HUES6 (cell line): ENCODE results near the gene SLC26A4.

Experiments
- H3K27ac ChIP-seq: 2 replicates; pipeline ENCODE4 v1.7.0; 2013; ENCODE audit warnings: low read depth, mild to moderate bottlenecking, low read length, inconsistent platforms
- H3K27me3 ChIP-seq: 2 replicates; pipeline ENCODE4 v1.6.1; 2013; ENCODE audit warnings: low read length; ENCODE audit not compliant: control insufficient read depth, insufficient read depth
- H3K36me3 ChIP-seq: 2 replicates; pipeline ENCODE4 v1.6.1; 2013; ENCODE audit warnings: low read length; ENCODE audit not compliant: control insufficient read depth, insufficient read depth
- H3K4me1 ChIP-seq: 2 replicates; pipeline ENCODE4 v1.6.1; 2013; ENCODE audit warnings: low read length; ENCODE audit not compliant: control insufficient read depth, insufficient read depth
- H3K4me3 ChIP-seq: 2 replicates; pipeline ENCODE4 v1.5.1; 2013; ENCODE audit warnings: low read depth, low read length
- H3K9ac ChIP-seq: one replicate; pipeline ENCODE4 v1.6.1; 2013; ENCODE audit warnings: mild to moderate bottlenecking, low read length
- H3K9me3 ChIP-seq: 2 replicates; pipeline ENCODE4 v1.6.1; 2013; ENCODE audit warnings: low read depth, low read length; ENCODE audit not compliant: control insufficient read depth, insufficient read depth

Gene SLC26A4

DNA sequence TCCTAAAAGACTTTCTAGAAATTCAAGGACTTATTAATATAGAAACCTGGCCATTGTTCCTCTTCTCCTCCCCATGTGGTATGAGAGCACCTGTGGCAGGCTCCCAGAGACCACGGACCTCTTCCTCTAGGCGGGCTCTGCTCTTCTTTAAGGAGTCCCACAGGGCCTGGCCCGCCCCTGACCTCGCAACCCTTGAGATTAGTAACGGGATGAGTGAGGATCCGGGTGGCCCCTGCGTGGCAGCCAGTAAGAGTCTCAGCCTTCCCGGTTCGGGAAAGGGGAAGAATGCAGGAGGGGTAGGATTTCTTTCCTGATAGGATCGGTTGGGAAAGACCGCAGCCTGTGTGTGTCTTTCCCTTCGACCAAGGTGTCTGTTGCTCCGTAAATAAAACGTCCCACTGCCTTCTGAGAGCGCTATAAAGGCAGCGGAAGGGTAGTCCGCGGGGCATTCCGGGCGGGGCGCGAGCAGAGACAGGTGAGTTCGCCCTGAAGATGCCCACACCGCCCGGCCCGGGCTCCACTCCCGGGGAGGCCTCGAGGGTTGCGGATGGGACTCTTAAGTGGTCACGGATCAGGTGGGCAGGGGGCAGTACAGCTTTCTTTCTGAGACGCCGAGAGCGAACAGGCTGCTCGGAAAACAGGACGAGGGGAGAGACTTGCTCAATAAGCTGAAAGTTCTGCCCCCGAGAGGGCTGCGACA, at the start of gene SLC26A4:
Gene SLC26A4 (plus strand): TSS at position 448 of the 700 bp plus-strand sequence. CDS start 814 bp downstream, outside the sequence.
- 0 out of 2 replicates have a peak, but pooled peaks cover 5% of the 10 kb centered on the region for H3K4me1 ChIP-seq
- H3K9me3 ChIP-seq = no peaks in the 10 kb centered on the region
- H3K27ac ChIP-seq = no peak within 1 kb of the TSS
- H3K27me3 ChIP-seq = peaks cover 78% of the 10 kb centered on the region
- no peak within 1 kb of the TSS for H3K9ac ChIP-seq
- H3K36me3 ChIP-seq = no peaks in the 10 kb centered on the region
- peak within 1 kb of the TSS; percentile 59 for H3K4me3 ChIP-seq

DNA sequence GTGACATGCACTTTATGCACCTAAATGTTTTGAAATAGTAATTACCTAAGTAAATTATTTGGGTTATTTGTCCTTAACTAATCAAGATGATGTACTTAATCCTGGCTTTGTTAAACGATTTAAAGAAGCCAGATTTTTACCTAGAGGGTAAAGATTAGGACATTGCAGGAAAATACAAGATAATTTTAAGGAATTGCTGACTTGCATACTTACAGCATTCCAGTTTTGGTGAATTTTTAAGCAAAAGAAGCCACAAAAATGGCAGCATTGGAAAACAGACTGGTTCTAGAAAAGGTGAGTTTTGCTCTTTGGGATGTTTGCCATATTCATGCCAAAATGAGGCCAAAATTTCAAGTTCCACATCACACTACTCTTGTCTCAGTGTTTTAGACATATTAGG, 47.2 kb upstream of the SLC26A4 start:
- no peaks in the 10 kb centered on the region for H3K27me3 ChIP-seq
- H3K27ac ChIP-seq = no peak overlapping the region
- H3K9me3 ChIP-seq = no peaks in the 10 kb centered on the region
- H3K36me3 ChIP-seq = no peaks in the 10 kb centered on the region
- H3K9ac ChIP-seq = no peak overlapping the region
- no peaks in the 10 kb centered on the region for H3K4me1 ChIP-seq
- H3K4me3 ChIP-seq = no peak overlapping the region

DNA sequence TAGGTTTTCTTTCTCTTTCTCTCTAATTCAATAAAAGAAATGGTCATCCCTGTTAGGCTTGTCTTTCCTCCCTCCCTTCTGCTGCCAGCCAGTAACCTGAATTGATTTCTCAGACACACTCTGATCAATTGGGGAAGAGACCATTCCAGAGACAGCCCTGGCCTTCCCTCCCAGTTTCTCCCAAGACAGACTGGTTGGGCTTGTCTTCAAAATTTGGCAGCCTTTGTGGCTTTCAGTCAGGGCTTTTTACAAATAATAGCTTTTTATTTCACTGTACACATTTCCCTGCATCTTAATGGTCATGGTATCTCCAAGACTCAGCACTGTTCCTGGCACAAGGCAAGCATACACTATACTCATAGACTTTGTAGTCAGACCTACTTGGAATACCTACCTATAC, 46.7 kb upstream of the SLC26A4 start:
- H3K36me3 ChIP-seq = no peaks in the 10 kb centered on the region
- no peaks in the 10 kb centered on the region for H3K27me3 ChIP-seq
- no peak overlapping the region for H3K9ac ChIP-seq
- H3K9me3 ChIP-seq = no peaks in the 10 kb centered on the region
- H3K27ac ChIP-seq = no peak overlapping the region
- H3K4me3 ChIP-seq = no peak overlapping the region
- no peaks in the 10 kb centered on the region for H3K4me1 ChIP-seq

DNA sequence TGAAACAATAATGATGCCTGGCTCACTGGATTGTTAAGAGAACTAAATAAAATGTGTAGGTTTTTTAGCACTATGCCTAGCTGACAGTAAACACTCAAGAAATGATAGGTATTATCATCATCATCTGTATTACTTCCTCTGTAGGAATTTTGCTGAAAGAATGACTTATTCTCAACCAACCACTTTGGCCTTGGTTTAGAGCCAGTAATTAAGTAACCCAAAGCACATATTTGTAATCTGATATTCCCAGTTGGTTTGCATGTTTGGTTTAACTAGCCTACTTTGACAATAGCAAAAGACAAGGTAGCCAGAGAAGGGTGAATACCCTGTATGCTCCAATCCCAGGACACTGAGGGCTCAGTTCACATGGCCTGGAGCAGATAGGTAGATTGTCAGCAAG, 46.2 kb upstream of the SLC26A4 start:
- Histone ChIP-seq H3K27me3 (no peaks in the 10 kb centered on the region), H3K9me3 (no peaks in the 10 kb centered on the region), H3K36me3 (no peaks in the 10 kb centered on the region), H3K9ac (no peak overlapping the region), H3K4me3 (no peak overlapping the region), H3K27ac (no peak overlapping the region), H3K4me1 (no peaks in the 10 kb centered on the region)

- H3K9me3 ChIP-seq = no peaks in the 10 kb centered on the region
- no peaks in the 10 kb centered on the region for H3K27me3 ChIP-seq
- H3K36me3 ChIP-seq = no peaks in the 10 kb centered on the region
- no peak overlapping the region for H3K9ac ChIP-seq
- H3K4me1 ChIP-seq = no peaks in the 10 kb centered on the region
- H3K27ac ChIP-seq = no peak overlapping the region
- H3K4me3 ChIP-seq = no peak overlapping the region
Observed at GRCh38 chr7:107615910-107616680, 44.5 kb upstream of the SLC26A4 start.

GRCh38 chr7:107622429-107622828, 38.2 kb upstream of the SLC26A4 start:
- no peaks in the 10 kb centered on the region for H3K36me3 ChIP-seq
- H3K9me3 ChIP-seq = no peaks in the 10 kb centered on the region
- no peak overlapping the region for H3K4me3 ChIP-seq
- no peak overlapping the region for H3K27ac ChIP-seq
- no peak overlapping the region for H3K9ac ChIP-seq
- H3K4me1 ChIP-seq = no peaks in the 10 kb centered on the region
- no peaks in the 10 kb centered on the region for H3K27me3 ChIP-seq

DNA sequence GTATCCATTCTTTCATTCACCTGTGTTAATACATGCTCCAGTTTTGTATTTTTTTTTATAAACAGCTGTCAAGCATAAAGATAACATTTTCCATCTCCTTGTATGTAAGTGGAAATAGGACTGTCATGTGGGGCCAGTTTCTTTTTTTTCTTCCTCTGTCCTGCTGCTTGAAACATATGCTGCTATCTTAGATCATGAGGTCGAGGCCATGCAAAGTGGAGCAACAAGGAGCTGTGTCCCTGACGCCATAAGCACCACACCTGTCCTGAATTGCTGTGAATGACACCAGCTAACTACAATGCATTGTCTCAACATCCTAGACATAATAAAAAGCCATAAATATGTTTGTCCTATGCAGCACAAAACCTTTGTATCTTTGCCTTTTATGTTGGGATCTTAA, 37.7 kb upstream of the SLC26A4 start:
- Histone ChIP-seq H3K4me1 (no peaks in the 10 kb centered on the region), H3K36me3 (no peaks in the 10 kb centered on the region), H3K9me3 (no peaks in the 10 kb centered on the region), H3K4me3 (no peak overlapping the region), H3K27ac (no peak overlapping the region), H3K27me3 (no peaks in the 10 kb centered on the region), H3K9ac (no peak overlapping the region)

- Histone ChIP-seq H3K9ac (no peak overlapping the region), H3K4me3 (no peak overlapping the region), H3K4me1 (peaks cover 2% of the 10 kb centered on the region; the same call in 1 of the 2 replicates), H3K9me3 (no peaks in the 10 kb centered on the region), H3K36me3 (no peaks in the 10 kb centered on the region), H3K27me3 (no peaks in the 10 kb centered on the region), H3K27ac (no peak overlapping the region)
Observed at GRCh38 chr7:107627002-107627401, 33.6 kb upstream of the SLC26A4 start.

GRCh38 chr7:107628461-107629064, 32.1 kb upstream of the SLC26A4 start:
- no peak overlapping the region for H3K27ac ChIP-seq
- H3K27me3 ChIP-seq = no peaks in the 10 kb centered on the region
- no peak overlapping the region for H3K4me3 ChIP-seq
- H3K36me3 ChIP-seq = no peaks in the 10 kb centered on the region
- peaks cover 8% of the 10 kb centered on the region; the same call in 1 of the 2 replicates for H3K4me1 ChIP-seq
- no peaks in the 10 kb centered on the region for H3K9me3 ChIP-seq
- H3K9ac ChIP-seq = no peak overlapping the region

DNA sequence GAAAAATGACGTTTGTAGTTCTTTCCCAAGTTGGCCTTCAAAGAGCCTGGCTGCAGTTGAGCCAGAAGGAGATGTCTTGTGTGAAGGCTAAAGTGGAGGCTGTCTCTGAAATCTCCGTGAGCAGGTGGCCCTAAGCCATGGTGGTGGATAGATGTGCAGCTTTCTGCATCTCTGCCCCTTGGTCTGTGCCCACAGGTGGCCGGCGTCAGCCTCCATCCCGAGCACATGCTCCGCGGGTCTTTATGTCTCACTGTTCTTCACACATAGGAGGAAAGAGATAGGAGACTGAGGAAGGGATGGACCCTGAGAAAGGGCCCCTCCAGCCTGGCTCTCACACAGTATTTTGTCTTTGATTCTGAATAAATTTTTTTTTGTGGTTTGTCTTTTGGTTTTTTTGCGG, 30.3 kb upstream of the SLC26A4 start:
- Histone ChIP-seq H3K27ac (no peak overlapping the region), H3K36me3 (no peaks in the 10 kb centered on the region), H3K9ac (no peak overlapping the region), H3K4me3 (no peak overlapping the region), H3K9me3 (no peaks in the 10 kb centered on the region), H3K4me1 (peaks cover 8% of the 10 kb centered on the region; the same call in 1 of the 2 replicates), H3K27me3 (no peaks in the 10 kb centered on the region)
